ENCODE data around the gene TFPI.

TFPI gene

DNA sequence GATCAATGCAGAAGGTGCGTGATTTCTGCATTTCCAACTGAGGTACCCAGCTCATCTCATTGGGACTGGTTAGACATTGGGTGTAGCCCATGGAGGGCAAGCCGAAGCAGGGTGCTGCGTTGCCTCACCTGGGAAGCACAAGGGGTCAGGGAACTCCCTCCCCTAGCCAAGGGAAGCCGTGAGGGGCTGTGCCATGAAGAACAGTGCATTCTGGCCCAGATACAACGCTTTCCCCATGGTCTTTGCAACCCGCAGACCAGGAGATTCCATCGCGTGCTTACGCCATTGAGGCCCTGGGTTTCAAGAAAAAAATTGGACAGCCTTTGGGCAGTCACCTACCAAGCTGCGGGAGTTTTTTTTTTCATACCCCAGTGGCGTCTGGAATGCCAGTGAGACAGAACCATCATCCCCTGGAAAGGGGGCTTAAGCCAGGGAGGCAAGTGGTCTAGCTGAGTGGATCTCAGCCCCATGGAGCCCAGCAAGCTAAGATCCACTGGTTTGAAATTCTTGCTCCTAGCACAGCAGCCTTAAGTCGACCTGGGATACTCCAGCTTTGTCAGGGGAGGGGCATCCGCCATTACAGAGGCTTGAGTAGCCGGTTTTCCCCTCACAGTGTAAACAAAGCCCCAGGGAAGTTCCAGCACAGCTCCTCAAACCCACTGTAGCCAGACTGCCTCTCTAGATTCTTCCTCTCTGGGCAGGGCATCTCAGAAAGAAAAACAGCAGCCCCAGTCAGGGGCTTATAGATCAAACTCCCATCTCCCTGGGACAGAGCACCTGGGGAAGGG, 21.7 kb downstream of the TFPI start:
- ChIA-PET POLR2A (no interaction called here), CTCF (interaction anchor here (2.6 kb wide), 1 partner anchor 17 kb away, joined by 10 read pairs; no protein-coding TSS in a partner anchor)
- no peaks in the 10 kb centered on the region for H3K4me1 ChIP-seq (ENCODE audit: control extremely low read depth in 1 of 4, control insufficient read depth in 4 of 4, insufficient read depth in 4 of 4, low read length in 3 of 4)
- H3K36me3 ChIP-seq (ENCODE audit: control insufficient read depth in 4 of 4, insufficient read depth in 4 of 4, low read length in 3 of 4): peaks cover 0 to 21% (median 10%) of the 10 kb centered on the region in 4 experiments
- H3K27me3 ChIP-seq (replicated peaks in 2 of 5; ENCODE audit: control insufficient read depth in 4 of 5, insufficient read depth in 5 of 5, low read length in 4 of 5): no peaks in the 10 kb centered on the region
- no peak overlapping the region for H3K4me3 ChIP-seq (ENCODE audit: control insufficient read depth in 1 of 7, extremely low read depth in 1 of 7, insufficient read depth in 4 of 7, low read depth in 2 of 7, low read length in 6 of 7)
- peaks cover 0 to 19% (median 0%) of the 10 kb centered on the region in 5 experiments for H3K9me3 ChIP-seq (ENCODE audit: control extremely low read depth in 1 of 5, control insufficient read depth in 4 of 5, insufficient read depth in 2 of 5, low read depth in 1 of 5, low read length in 4 of 5)
- no peak overlapping the region for H3K27ac ChIP-seq (ENCODE audit: insufficient read depth in 1 of 2, low read depth in 1 of 2, low read length in 2 of 2, poor library complexity in 1 of 2, severe bottlenecking in 2 of 2)
- no peak for DNase-seq
- WGBS (ENCODE audit: insufficient coverage): 94% methylated on average over 12 of the region's 14 CpGs

DNA sequence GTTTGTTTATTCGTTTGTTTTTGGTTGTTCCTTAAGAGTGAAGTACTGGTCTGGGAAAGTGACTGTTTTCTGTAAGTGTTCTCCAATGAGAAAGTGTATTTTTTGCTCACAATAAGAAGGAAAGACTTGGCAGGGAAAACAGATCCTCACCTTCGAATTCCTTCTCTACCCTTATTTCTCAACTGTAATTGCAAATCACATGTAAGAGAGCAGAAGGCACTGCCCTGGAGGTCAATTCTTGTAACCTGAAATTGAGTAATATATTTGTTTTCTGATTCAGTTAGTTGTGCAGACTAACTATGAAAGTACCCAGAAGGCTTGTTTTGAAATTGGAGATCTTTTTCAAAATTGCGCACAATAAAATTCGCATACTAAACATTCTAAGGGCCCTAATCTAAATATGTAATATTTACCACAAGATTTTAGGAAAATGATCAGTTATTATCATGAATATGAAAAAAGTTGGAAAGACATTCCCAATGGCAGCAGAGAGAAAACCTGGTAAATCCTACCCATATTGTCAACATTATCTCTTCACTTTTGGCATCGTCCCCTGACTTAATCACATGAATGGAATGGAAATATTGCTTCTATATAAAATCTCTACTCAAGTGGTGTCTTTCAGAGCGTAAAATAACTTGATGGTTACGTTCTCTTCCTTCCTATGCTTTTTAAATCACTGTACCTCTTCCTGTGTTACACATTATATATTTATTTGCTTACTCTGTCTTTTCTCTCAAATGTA, 24.1 kb downstream of the TFPI start:
- no peak overlapping the region for H3K4me3 ChIP-seq (ENCODE audit: control insufficient read depth in 1 of 7, extremely low read depth in 1 of 7, insufficient read depth in 4 of 7, low read depth in 2 of 7, low read length in 6 of 7)
- CTCF ChIA-PET: no interaction called here
- peaks cover 4 to 24% (median 10%) of the 10 kb centered on the region in 4 experiments for H3K36me3 ChIP-seq (ENCODE audit: control insufficient read depth in 4 of 4, insufficient read depth in 4 of 4, low read length in 3 of 4)
- H3K4me1 ChIP-seq (ENCODE audit: control extremely low read depth in 1 of 4, control insufficient read depth in 4 of 4, insufficient read depth in 4 of 4, low read length in 3 of 4): no peaks in the 10 kb centered on the region
- peaks cover 0 to 9% (median 0%) of the 10 kb centered on the region in 5 experiments for H3K9me3 ChIP-seq (ENCODE audit: control extremely low read depth in 1 of 5, control insufficient read depth in 4 of 5, insufficient read depth in 2 of 5, low read depth in 1 of 5, low read length in 4 of 5)
- no CpG with 5 or more reads among the region's 7 CpGs for WGBS (ENCODE audit: insufficient coverage)
- POLR2A ChIA-PET: no interaction called here
- no peaks in the 10 kb centered on the region for H3K27me3 ChIP-seq (replicated peaks in 2 of 5; ENCODE audit: control insufficient read depth in 4 of 5, insufficient read depth in 5 of 5, low read length in 4 of 5)
- H3K27ac ChIP-seq (ENCODE audit: insufficient read depth in 1 of 2, low read depth in 1 of 2, low read length in 2 of 2, poor library complexity in 1 of 2, severe bottlenecking in 2 of 2): no peak overlapping the region
- DNase-seq: no peak

DNA sequence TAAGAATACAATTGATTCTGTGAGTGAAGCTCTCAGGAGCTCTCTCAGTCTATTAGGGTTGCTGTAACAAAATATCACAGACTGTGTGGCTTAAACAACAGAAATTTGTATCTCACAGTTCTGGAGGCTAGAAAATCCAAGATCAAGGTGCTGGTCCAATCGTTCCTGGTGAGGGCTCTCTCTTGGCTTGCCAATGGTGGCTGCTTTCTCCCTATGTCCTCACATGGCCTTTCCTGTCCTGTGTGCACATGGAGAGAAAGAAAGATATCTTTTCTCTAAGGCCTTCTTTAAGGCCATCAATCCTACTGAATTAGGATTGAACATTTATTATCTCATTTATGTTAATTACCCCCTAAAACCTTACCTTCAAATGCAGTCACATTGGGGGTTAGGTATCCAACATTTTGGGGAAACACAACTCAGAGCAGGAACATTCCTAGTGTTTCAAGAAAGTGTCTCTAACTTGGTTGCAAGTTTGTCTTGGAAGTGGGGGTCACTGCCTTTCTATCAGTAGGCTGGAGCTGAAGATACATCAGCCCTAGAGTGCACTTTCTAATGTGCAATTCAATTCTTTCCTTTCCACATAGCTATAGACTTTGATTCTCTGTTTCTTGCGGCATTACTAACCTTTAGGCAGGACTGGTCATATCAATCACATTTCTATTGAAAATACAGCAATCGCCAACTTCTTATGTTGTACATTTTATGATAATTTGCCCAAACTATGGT, 24.8 kb downstream of the TFPI start:
- Histone ChIP-seq H3K36me3 (ENCODE audit: control insufficient read depth in 4 of 4, insufficient read depth in 4 of 4, low read length in 3 of 4) (peaks cover 4 to 27% (median 12%) of the 10 kb centered on the region in 4 experiments), H3K4me1 (ENCODE audit: control extremely low read depth in 1 of 4, control insufficient read depth in 4 of 4, insufficient read depth in 4 of 4, low read length in 3 of 4) (no peaks in the 10 kb centered on the region), H3K27ac (ENCODE audit: insufficient read depth in 1 of 2, low read depth in 1 of 2, low read length in 2 of 2, poor library complexity in 1 of 2, severe bottlenecking in 2 of 2) (no peak overlapping the region), H3K27me3 (replicated peaks in 2 of 5; ENCODE audit: control insufficient read depth in 4 of 5, insufficient read depth in 5 of 5, low read length in 4 of 5) (no peaks in the 10 kb centered on the region), H3K4me3 (ENCODE audit: control insufficient read depth in 1 of 7, extremely low read depth in 1 of 7, insufficient read depth in 4 of 7, low read depth in 2 of 7, low read length in 6 of 7) (no peak overlapping the region), H3K9me3 (ENCODE audit: control extremely low read depth in 1 of 5, control insufficient read depth in 4 of 5, insufficient read depth in 2 of 5, low read depth in 1 of 5, low read length in 4 of 5) (peaks cover 0 to 2% (median 0%) of the 10 kb centered on the region in 5 experiments)
- POLR2A ChIA-PET: no interaction called here
- no peak for DNase-seq
- WGBS (ENCODE audit: insufficient coverage): 100% methylated on average over 1 of the region's 3 CpGs
- CTCF ChIA-PET: no interaction called here

DNA sequence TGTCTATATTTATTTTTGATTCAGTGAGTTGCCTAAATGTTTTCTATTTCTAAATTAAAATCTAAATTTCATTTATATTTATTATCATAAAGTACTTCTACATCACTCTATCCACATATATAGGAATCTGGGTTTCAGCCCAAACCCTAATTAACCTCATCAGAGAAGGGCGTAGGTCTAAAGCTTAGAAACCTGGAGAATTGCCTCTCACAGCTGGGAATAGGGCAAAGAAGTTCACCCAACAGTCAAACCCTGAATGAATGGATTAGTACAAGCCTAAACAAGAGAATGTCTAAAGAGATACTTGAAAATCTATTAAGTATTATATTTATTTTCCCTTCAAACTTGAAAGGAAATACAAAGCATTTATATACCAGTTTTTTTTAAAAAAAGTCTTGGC, 26.2 kb downstream of the TFPI start:
- Histone ChIP-seq H3K27me3 (replicated peaks in 2 of 5; ENCODE audit: control insufficient read depth in 4 of 5, insufficient read depth in 5 of 5, low read length in 4 of 5) (no peaks in the 10 kb centered on the region), H3K4me1 (ENCODE audit: control extremely low read depth in 1 of 4, control insufficient read depth in 4 of 4, insufficient read depth in 4 of 4, low read length in 3 of 4) (no peaks in the 10 kb centered on the region), H3K36me3 (ENCODE audit: control insufficient read depth in 4 of 4, insufficient read depth in 4 of 4, low read length in 3 of 4) (peaks cover 4 to 23% (median 12%) of the 10 kb centered on the region in 4 experiments), H3K4me3 (ENCODE audit: control insufficient read depth in 1 of 7, extremely low read depth in 1 of 7, insufficient read depth in 4 of 7, low read depth in 2 of 7, low read length in 6 of 7) (no peak overlapping the region), H3K27ac (ENCODE audit: insufficient read depth in 1 of 2, low read depth in 1 of 2, low read length in 2 of 2, poor library complexity in 1 of 2, severe bottlenecking in 2 of 2) (no peak overlapping the region), H3K9me3 (ENCODE audit: control extremely low read depth in 1 of 5, control insufficient read depth in 4 of 5, insufficient read depth in 2 of 5, low read depth in 1 of 5, low read length in 4 of 5) (peaks cover 0 to under 1% (median 0%) of the 10 kb centered on the region in 5 experiments)
- POLR2A ChIA-PET: no interaction called here
- 71% methylated on average over 1 of the region's 1 CpG for WGBS (ENCODE audit: insufficient coverage)
- no peak for DNase-seq
- CTCF ChIA-PET: no interaction called here

DNA sequence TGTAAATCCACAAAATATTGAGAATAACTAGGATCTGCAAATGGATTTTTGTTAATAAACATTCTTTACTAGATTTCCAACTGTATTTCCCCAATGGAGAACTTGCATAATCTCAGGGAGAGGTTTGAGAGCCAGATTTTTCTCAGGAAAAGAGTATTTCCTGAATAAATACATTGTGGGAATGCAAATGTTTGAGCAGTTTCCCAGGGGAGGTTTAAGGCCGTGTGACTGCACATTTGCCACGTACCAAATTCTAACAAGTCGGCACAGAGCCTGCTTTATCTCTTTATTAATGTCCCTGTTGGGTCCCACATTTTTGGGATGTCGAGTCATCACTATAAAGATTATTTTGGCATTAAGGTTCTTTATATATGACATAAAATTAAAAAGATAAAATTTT, 27.0 kb downstream of the TFPI start:
- DNase-seq: no peak
- Histone ChIP-seq H3K27ac (ENCODE audit: insufficient read depth in 1 of 2, low read depth in 1 of 2, low read length in 2 of 2, poor library complexity in 1 of 2, severe bottlenecking in 2 of 2) (no peak overlapping the region), H3K9me3 (ENCODE audit: control extremely low read depth in 1 of 5, control insufficient read depth in 4 of 5, insufficient read depth in 2 of 5, low read depth in 1 of 5, low read length in 4 of 5) (no peaks in the 10 kb centered on the region), H3K36me3 (ENCODE audit: control insufficient read depth in 4 of 4, insufficient read depth in 4 of 4, low read length in 3 of 4) (peaks cover 1 to 21% (median 9%) of the 10 kb centered on the region in 4 experiments), H3K27me3 (replicated peaks in 2 of 5; ENCODE audit: control insufficient read depth in 4 of 5, insufficient read depth in 5 of 5, low read length in 4 of 5) (no peaks in the 10 kb centered on the region), H3K4me1 (ENCODE audit: control extremely low read depth in 1 of 4, control insufficient read depth in 4 of 4, insufficient read depth in 4 of 4, low read length in 3 of 4) (no peaks in the 10 kb centered on the region), H3K4me3 (ENCODE audit: control insufficient read depth in 1 of 7, extremely low read depth in 1 of 7, insufficient read depth in 4 of 7, low read depth in 2 of 7, low read length in 6 of 7) (no peak overlapping the region)
- POLR2A ChIA-PET: no interaction called here
- CTCF ChIA-PET: interaction anchor here (1.3 kb wide), 1 partner anchor 12 kb away, joined by 3 read pairs; no protein-coding TSS in a partner anchor
- 100% methylated on average over 1 of the region's 4 CpGs for WGBS (ENCODE audit: insufficient coverage)

DNA sequence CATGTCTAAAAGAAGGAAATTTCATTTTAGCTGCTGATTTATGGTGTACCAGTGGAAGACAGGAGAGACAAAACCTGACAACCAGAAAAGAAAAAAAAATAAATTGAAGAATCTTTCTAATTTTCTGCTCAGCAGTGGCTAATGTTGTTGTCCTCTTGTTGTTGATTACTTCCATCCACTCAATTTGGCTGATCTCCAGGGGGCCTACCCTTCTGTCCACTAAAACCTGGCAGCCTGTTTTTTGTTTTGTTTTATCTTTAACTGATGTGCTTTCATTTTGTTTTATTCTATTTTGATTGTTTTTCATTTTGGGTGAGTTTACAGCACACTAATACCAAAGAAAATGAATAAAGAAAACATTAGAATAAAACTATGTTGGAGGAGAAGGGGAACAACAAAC, 27.4 kb downstream of the TFPI start:
- Histone ChIP-seq H3K4me3 (ENCODE audit: control insufficient read depth in 1 of 7, extremely low read depth in 1 of 7, insufficient read depth in 4 of 7, low read depth in 2 of 7, low read length in 6 of 7) (no peak overlapping the region), H3K27me3 (replicated peaks in 2 of 5; ENCODE audit: control insufficient read depth in 4 of 5, insufficient read depth in 5 of 5, low read length in 4 of 5) (no peaks in the 10 kb centered on the region), H3K9me3 (ENCODE audit: control extremely low read depth in 1 of 5, control insufficient read depth in 4 of 5, insufficient read depth in 2 of 5, low read depth in 1 of 5, low read length in 4 of 5) (no peaks in the 10 kb centered on the region), H3K4me1 (ENCODE audit: control extremely low read depth in 1 of 4, control insufficient read depth in 4 of 4, insufficient read depth in 4 of 4, low read length in 3 of 4) (no peaks in the 10 kb centered on the region), H3K36me3 (ENCODE audit: control insufficient read depth in 4 of 4, insufficient read depth in 4 of 4, low read length in 3 of 4) (peaks cover 4 to 25% (median 10%) of the 10 kb centered on the region in 4 experiments), H3K27ac (ENCODE audit: insufficient read depth in 1 of 2, low read depth in 1 of 2, low read length in 2 of 2, poor library complexity in 1 of 2, severe bottlenecking in 2 of 2) (no peak overlapping the region)
- no peak for DNase-seq
- CTCF ChIA-PET: interaction anchor here (1.2 to 1.3 kb wide), 2 partner anchors 11 to 20 kb away, joined by 3 to 4 read pairs; no protein-coding TSS in a partner anchor
- POLR2A ChIA-PET: no interaction called here
